ENCODE data around the gene DBN1. TPM values are rescaled to one million over a fixed set of nuclear protein-coding genes. Genes with fewer than 3 reads are reported as not detected.
A peak's percentile ranks its signal among the peaks of the same experiment; 100 is the strongest.

DBN1 gene
- total RNA-seq, 1 donor from 2014 or later: 113 TPM

DNA sequence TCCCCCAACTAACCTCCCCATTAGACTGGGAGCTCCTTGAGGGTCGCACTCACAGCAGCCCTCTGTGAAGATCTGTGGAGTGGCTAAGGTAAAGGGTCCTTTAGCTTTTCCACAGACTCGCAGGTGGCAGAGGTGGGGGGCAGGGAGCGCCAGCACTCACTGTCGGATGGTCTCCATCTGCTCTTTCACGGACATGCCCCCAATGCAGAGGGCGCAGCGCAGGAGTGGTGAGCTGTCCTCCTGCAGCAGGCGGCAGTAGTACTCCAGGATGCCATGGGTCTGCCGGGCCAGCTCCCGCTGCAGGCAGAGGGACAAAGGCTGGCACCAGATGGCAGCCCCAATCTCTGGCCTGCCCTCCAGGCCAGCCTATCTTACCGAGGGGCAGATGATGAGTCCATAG, 41.1 kb upstream of the DBN1 start:
- H2AFZ ChIP-seq (replicated peaks): no peak overlapping the region
- no peak overlapping the region for H3K4me3 ChIP-seq

DNA sequence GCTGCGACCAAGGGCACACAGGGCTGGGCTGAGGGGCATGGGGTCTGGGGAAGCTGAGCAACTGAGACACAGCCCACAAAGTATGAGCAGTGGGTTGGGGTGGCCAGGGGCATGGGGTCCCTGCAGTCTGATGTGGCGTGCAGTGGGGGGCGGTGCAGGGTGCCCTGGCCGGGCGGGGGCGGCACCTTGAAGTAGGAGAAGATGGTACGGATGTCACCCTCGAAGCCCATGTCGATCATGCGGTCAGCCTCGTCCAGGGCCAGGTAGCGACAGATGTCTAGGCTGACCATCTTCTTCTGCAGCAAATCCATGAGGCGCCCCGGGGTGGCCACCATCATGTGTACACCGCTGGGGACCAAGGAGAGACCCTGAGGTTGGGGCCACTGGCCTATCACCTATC, 40.1 kb upstream of the DBN1 start:
- Mint-ChIP-seq H3K4me3 (no peak overlapping the region), H3K9me3 (no peaks in the 10 kb centered on the region), H3K36me3 (peaks cover 20% of the 10 kb centered on the region), H3K4me1 (peaks cover 23% of the 10 kb centered on the region), H3K27ac (no peak overlapping the region), H3K27me3 (ENCODE audit: insufficient read depth, low read depth) (peaks cover 11% of the 10 kb centered on the region)
- Histone ChIP-seq H3K4me3 (no peak overlapping the region), H3K79me2 (ENCODE audit: low read depth) (peaks cover 19% of the 10 kb centered on the region), H3K9me3 (ENCODE audit: low read depth) (no peaks in the 10 kb centered on the region), H3F3A (ENCODE audit: low read depth) (peaks cover 7% of the 10 kb centered on the region), H3K36me3 (no peaks in the 10 kb centered on the region), H3K27me3 (no peaks in the 10 kb centered on the region), H3K9ac (no peak overlapping the region), H3K4me1 (no peaks in the 10 kb centered on the region), H4K20me1 (ENCODE audit: low read depth) (peaks cover 9% of the 10 kb centered on the region), H3K27ac (no peak overlapping the region), H3K4me2 (no peak overlapping the region), H2AFZ (replicated peaks) (no peak overlapping the region)
- DNase-seq (ENCODE audit: low spot score): no peak
- TF ChIP-seq EZH2phosphoT487 (IDR thresholded peaks at IDR 0.05) (no peak), EZH2 (IDR thresholded peaks at IDR 0.05) (no peak)
- TF ChIP-seq, protein P1, sequence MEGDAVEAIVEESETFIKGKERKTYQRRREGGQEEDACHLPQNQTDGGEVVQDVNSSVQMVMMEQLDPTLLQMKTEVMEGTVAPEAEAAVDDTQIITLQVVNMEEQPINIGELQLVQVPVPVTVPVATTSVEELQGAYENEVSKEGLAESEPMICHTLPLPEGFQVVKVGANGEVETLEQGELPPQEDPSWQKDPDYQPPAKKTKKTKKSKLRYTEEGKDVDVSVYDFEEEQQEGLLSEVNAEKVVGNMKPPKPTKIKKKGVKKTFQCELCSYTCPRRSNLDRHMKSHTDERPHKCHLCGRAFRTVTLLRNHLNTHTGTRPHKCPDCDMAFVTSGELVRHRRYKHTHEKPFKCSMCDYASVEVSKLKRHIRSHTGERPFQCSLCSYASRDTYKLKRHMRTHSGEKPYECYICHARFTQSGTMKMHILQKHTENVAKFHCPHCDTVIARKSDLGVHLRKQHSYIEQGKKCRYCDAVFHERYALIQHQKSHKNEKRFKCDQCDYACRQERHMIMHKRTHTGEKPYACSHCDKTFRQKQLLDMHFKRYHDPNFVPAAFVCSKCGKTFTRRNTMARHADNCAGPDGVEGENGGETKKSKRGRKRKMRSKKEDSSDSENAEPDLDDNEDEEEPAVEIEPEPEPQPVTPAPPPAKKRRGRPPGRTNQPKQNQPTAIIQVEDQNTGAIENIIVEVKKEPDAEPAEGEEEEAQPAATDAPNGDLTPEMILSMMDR (IDR thresholded peaks at IDR 0.05): no peak

More for the DNA sequence above, 41.1 kb upstream of the DBN1 start:
- Histone ChIP-seq H3K4me1 (no peaks in the 10 kb centered on the region), H3K27ac (no peak overlapping the region), H3K4me2 (no peak overlapping the region), H4K20me1 (ENCODE audit: low read depth) (peaks cover 9% of the 10 kb centered on the region), H3F3A (ENCODE audit: low read depth) (peaks cover 14% of the 10 kb centered on the region), H3K27me3 (no peaks in the 10 kb centered on the region), H3K9me3 (ENCODE audit: low read depth) (no peaks in the 10 kb centered on the region), H3K79me2 (ENCODE audit: low read depth) (peaks cover 25% of the 10 kb centered on the region), H3K9ac (no peak overlapping the region), H3K36me3 (no peaks in the 10 kb centered on the region)
- no peaks in the 10 kb centered on the region for H3K9me3 Mint-ChIP-seq
- H3K27ac Mint-ChIP-seq: no peak overlapping the region
- no peak for DNase-seq (ENCODE audit: low spot score)
- TF ChIP-seq, protein P1 (IDR thresholded peaks at IDR 0.05): no peak
- no peak for TF ChIP-seq EZH2 (IDR thresholded peaks at IDR 0.05)
- H3K36me3 Mint-ChIP-seq: peaks cover 22% of the 10 kb centered on the region
- H3K4me3 Mint-ChIP-seq: peak overlapping the region; percentile 92
- peaks cover 21% of the 10 kb centered on the region for H3K4me1 Mint-ChIP-seq
- H3K27me3 Mint-ChIP-seq (ENCODE audit: insufficient read depth, low read depth): peaks cover 11% of the 10 kb centered on the region

DNA sequence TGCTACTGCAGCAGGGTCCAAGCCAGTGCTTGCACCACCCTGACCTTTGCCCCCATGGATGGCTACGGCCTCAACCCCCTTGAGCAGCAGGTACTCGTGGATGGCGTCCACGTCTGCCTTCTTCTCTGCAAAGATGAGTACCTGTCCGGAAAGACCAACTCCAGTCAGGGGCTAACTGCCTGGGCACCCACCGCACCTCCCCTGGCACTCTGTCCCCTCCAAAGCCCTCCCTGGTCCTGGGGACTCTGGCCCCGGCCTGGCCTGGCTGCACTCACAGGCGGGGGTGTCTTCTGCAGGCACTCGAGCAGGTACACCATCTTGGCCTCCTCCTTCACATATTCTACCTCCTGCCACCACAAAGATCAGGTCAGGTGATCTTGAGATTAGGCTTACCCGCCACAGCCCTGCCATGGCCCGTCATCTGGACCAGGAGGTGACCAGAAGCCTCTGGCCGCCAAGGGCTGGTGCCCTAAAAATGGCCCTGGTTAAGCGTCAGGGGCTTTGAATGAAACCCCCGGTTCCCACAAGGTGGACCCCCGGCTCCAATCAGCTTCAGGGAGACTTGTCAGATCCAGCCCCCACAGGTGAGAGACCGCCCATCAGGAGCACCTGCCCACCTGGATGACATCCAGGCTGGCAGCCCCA, 39.4 kb upstream of the DBN1 start:
- Histone ChIP-seq H3K27ac (no peak overlapping the region), H3K27me3 (no peaks in the 10 kb centered on the region), H3K9me3 (ENCODE audit: low read depth) (no peaks in the 10 kb centered on the region), H4K20me1 (ENCODE audit: low read depth) (peaks cover 9% of the 10 kb centered on the region), H3K9ac (no peak overlapping the region), H2AFZ (replicated peaks) (no peak overlapping the region), H3K4me1 (no peaks in the 10 kb centered on the region), H3K79me2 (ENCODE audit: low read depth) (peaks cover 19% of the 10 kb centered on the region), H3F3A (ENCODE audit: low read depth) (peaks cover 7% of the 10 kb centered on the region), H3K36me3 (no peaks in the 10 kb centered on the region), H3K4me3 (no peak overlapping the region), H3K4me2 (no peak overlapping the region)
- Mint-ChIP-seq H3K36me3 (peaks cover 20% of the 10 kb centered on the region), H3K27me3 (ENCODE audit: insufficient read depth, low read depth) (peaks cover 11% of the 10 kb centered on the region), H3K9me3 (no peaks in the 10 kb centered on the region), H3K4me3 (peak overlapping the region; percentile 35), H3K27ac (no peak overlapping the region), H3K4me1 (peaks cover 23% of the 10 kb centered on the region)
- TF ChIP-seq EZH2phosphoT487 (IDR thresholded peaks at IDR 0.05): no peak
- TF ChIP-seq, protein P1 (IDR thresholded peaks at IDR 0.05): no peak
- no peak for TF ChIP-seq EZH2 (IDR thresholded peaks at IDR 0.05)
- DNase-seq (ENCODE audit: low spot score): no peak
